ENCODE measurements around the gene ASTN2.

The ASTN2 gene

DNA sequence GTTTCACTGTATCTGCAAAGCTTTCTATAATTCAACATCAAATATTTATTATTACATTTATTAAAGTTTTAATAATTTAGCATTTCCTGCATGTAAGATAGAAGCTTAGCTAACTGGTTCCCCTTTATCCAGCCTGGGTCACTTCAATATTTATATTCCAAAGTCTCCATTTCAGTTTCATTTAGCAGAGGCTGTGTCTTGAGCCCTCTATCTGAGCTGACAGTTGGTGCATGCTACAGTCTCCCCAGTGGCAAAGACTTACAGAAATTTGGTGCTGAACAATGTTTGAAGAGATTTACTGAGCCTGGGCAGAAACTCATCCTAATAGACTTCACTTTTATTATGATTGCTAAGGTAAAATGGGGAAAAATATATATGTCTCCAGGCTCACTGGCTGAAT is 448.7 kb downstream of the ASTN2 start:
- DNase-seq (ENCODE audit: low read depth in 2 of 2): no peak

DNA sequence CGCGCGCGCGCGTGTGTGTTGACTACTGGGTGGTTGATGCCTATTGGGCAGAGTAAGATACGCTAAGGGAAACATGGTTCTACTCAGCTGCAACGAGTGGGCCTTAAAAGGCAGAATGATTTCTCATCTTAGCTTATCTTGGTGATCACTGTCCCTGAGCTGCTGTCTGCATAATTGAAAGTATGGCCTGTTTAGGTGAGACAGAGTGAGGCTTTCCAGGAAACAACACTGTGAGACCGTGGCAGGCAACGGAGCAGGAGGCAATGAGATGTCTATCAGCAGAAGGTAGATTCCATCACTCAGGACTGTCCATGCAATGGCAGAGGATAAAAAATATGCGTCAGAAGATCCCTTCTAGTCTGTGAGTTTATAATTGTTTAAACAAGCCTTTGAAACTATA is 450.6 kb downstream of the ASTN2 start:
- no peak for DNase-seq (ENCODE audit: low read depth in 2 of 2)

DNA sequence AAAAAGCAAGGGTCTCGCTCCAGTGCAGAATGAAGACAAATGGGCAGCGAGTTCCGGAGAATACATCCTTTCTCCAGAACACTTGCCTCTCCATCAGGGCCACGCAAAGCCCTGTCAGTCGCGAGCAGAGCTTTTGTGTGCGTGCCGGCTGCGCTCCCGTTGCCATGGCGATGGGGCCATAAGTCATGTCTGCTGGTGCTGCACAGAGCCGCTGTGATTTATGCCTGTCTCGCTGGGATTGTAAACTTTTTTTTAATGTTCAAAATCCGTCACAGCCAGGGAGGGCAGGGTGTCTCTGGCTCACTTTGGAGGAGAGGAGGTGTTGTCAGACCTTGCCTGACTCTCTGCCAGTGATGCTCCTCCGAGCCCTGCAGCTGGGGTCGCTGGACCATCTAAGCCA is 455.0 kb downstream of the ASTN2 start:
- no peak for DNase-seq (ENCODE audit: low read depth in 2 of 2)

DNA sequence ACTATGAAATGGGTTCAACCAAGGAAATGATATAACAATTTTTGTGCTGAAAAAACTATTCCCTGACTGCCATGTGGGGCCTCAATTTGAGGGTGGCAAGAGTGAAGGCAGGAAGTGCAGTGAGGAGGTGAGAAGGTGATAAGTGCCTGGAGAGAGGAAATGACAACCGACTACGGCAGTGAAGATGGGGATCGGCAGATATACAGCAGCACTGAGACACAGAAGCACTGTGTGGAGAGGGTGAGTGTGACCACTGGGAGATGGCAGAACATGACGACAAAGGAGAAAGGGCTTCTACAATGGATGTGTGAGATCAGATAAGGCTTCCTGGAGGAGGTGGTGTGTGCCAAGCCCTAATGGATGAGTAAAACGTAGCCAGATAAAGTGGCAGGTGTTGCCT is 456.0 kb downstream of the ASTN2 start:
- DNase-seq (ENCODE audit: low read depth in 2 of 2): no peak

DNA sequence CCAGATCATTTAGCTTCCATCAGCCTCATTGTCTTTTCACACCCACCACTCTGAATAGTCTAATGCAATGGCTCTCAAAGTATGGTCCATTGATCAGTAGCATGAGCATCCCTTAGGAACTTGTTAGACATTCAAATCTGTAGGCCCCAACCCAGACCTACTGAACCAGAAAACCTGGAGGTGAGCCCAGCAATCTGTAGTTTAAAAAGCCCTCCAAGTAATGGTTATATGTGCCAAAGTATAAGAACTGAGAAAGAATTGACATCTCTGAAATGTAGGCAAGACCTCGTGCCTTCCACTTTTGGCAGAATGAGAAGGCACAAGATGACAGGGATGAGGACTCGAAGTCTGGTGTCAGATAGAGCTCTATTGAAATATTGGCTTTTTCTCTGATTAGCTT is 460.1 kb downstream of the ASTN2 start:
- DNase-seq (ENCODE audit: low read depth in 2 of 2): no peak

DNA sequence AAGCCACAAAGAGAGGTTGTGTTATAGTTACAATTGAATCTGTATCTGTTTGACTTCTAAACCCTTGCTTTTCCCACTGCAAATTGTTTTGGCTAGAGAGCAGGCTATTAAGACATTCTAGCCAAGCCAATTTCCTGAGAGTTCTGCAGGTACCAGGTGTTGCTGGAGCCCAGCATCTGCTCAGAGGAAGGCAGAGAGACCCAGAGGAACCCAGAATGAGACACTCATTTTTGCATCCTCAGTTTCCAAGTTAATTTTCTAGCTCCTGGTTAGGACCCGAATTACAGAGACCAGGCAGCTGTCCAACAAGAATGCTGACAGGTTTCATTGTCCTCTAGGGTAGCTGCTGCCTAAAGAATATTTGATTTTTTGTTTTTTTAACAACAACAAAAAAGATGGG is 461.6 kb downstream of the ASTN2 start:
- no peak for DNase-seq (ENCODE audit: low read depth in 2 of 2)

DNA sequence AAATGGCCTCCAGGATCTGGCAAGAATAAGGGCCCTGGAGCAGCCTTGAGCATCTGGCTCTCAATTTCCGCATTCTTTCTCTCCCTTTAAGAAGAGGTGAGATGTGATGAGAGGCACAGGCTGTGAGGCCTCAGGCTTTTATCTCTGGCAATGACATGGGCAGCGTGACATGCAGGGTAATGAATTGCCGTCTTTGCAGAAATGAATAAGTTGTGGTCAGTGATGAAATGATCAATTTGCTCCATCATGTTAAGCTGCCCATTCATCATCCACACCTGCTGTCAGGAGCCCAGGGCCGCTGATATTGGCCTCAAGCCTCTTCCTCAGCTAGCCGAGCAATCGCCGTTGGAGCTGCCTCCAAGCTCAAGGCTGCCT is 462.4 kb downstream of the ASTN2 start:
- no peak for DNase-seq (ENCODE audit: low read depth in 2 of 2)

DNA sequence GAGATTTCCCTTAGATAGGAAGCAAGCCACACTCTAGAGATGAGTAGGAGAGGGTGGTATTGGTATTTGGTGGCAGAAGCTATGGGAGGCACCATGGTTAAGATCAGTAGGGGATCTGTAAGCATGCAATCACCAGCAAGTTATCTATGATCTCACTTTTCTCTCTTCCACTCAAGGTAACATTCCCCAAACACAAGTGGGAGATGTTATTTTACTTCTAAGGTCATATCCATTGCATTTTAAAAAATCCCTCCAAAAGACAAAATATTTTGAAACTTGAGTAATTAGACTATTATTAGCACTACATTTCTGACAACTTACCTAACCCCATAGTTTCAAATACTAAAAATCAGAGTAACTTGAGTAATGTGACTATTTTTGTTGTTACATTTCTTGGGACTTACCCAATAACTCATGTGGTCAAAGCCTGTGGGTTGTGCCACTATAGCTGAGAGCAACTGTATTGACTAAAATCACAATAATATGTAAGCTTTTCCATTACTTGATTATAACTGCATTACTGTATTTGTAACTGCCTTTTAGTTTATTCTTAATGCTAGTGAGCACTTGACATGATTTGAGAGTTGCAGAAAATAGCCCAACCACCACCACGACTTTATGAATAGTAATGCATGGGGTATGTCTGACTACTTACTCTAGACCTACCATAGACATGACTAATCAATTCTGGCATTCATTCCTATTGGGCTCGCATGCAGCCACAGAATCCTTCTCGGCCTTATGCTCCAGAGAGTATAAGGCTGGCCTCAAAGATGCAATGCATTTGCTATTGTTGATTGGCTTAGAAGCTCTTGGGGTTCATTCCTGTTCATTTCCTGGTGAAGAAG is 463.0 kb downstream of the ASTN2 start:
- no peak for DNase-seq (ENCODE audit: low read depth in 2 of 2)

DNA sequence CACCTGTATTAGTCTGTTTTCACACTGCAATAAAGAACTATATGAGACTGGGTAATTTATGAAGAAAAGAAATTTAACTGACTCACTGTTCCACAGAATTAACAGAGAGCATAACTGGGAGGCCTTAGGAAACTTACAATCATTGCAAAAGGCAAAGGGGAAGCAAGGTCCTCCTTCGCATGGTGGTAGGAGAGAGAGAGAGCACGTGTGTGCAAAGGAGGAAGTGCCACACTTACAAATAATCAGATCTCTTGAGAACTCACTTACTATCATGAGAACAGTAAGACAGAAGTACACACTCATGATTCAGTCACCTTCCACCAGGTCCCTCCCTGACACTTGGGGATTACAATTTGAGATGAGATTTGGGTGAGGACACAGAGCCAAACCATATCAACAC is 469.0 kb downstream of the ASTN2 start:
- DNase-seq (ENCODE audit: low read depth in 2 of 2): no peak

DNA sequence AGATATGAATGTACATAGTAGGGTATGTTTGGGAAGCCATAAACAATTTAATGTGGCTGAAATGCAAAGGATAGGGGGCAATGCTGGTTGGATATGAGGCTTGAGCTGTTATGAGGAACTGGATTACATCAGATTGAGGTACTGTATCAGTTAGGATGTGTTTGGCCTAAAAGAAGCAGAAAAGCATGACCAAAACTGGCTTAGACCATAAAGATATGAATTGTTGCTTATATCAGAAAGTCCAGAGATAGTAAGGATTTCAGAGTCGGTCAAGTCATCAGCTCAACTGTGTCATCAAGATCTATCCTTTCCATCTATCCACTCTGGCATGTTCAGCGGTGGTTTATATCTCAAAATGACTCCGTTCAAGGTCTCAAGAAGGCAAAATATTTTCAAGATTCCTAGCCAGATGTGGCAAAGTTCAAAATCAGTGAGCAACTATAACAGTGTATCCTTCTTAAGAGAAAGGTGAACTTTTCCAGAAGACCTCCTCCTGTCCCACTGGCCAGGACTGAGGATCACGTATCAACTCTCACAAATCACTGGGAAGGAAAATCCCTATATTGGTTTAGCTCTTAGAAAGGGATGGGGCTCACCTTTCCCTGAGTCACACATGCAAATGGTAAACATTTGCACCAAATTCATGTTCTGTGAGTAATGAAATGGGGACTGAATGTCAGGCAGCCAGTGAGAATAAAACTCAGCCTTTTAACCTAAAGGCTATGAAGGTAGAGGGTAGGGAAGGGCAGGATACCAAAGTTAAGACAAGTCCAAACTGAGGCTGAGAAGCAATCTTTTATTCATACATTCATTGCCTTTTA is 469.9 kb downstream of the ASTN2 start:
- no peak for DNase-seq (ENCODE audit: low read depth in 2 of 2)

DNA sequence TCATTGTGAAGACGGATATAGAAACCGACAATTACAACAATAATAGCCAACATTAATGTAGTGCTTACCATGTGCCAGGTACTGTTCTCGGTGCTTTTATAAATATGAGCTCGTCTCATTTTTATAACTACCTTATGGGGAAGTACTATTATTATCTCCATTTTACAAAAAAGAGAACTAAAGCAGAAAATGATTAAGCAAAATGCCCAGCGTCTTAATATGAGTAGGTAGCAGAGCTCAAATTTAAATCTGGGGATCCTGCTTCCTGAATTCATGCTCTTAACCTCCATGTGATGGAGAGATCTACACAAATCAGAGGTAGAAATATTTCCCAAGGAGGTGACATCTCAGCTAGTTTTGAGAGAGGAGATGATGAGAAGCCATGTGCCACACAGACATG is 470.9 kb downstream of the ASTN2 start:
- no peak for DNase-seq (ENCODE audit: low read depth in 2 of 2)

DNA sequence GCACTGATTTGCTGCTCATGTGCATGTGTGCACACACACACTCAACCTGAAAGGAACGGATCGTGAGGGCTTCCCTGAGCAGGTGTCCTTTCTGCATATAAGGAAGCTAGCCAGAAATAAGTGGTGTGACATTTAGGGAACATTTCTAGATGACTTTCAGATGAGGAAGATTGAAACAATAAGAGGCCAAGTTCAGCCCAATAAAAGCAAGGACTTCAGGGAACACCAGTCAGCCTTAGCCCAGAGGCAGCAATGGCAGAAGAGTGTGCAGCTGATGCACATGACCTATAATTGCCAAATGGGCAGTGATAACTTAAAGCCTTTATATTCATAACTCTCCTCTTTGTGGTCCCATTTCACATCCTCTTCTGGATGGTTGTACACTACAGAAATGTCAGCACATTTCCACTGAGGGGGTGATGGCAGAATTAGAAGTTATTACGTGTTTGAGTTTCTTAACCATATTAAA is 472.2 kb downstream of the ASTN2 start:
- no peak for DNase-seq (ENCODE audit: low read depth in 2 of 2)

DNA sequence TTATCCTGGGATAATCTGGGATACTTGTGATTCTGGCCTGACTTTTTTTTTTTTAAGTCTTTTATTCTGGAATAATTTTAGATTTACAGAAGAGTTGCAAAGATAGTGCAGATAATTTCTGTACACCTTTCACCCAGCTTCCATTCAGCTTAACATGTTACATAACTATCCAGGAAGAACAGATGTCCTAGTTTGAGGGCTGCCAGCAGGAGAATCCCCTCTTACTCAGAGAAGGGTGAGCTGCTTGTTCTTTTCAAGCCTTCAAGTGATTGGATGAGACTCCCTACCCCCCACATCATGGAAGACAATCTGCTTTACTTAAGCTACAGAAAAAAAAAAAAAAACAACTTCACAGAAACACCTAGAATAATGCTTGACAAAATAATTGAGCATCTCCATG is 473.6 kb downstream of the ASTN2 start:
- DNase-seq (ENCODE audit: low read depth in 2 of 2): no peak

DNA sequence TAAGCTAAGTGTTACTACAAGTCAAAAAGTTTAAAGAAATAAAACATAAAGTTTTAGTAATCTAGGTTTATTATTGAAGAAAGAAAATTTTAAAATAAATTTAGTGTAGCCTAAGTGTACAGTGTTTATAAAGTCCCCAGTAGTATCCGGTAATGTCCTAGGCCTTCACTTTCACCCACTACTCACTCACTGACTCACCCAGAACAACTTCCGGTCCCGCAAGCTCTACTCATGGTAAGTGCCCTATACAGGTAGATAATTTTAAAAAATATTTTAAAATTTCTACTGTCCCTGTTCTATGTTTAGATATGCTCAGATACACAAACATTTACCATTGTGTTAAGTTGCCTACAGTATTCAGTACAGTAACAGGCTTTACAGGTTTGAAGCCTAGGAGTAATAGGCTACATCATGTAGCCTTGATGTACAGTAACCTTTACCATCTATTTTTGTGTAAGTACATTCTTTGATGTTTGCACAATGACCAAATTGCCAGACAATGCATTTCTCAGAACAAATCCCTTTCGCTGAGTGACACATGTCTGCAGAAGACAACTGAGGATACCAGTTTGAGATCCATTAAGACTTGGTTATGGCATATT is 474.1 kb downstream of the ASTN2 start:
- no peak for DNase-seq (ENCODE audit: low read depth in 2 of 2)

DNA sequence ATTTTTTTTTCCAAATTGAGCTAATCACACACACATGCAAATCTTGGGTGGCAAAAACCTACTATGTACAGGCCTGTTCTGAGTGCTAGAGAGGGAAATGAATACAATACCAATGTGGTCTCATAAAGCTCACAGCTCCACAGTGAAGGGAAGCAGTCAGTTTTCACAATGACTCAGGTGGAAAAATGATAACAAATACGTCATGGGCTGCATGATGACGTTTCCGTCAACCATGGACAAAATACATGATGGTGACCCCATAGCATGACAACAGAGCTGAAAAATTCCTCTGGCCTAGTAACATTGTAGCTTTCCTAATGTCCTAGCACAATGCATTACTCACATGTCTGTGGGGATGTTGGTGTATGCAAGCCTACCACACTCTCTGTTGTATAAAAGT is 475.2 kb downstream of the ASTN2 start:
- DNase-seq (ENCODE audit: low read depth in 2 of 2): no peak

DNA sequence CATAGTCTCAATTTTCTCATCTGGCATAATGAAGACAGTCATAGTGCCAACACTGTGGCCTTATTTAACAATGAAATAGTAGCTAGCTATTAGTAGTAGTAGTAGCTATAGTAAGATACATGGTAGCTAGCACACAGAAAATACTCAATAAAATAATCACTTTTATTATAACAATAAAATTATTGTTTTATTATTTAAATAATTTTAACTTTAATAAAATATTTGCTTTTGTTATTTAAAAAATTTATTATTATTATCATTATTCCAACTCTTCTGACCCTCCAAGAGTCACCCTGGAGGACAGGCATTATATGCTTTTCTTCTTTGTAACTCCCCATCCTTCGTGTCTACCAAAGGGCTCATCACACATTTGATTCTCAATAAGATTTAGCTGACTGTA is 475.7 kb downstream of the ASTN2 start:
- no peak for DNase-seq (ENCODE audit: low read depth in 2 of 2)

DNA sequence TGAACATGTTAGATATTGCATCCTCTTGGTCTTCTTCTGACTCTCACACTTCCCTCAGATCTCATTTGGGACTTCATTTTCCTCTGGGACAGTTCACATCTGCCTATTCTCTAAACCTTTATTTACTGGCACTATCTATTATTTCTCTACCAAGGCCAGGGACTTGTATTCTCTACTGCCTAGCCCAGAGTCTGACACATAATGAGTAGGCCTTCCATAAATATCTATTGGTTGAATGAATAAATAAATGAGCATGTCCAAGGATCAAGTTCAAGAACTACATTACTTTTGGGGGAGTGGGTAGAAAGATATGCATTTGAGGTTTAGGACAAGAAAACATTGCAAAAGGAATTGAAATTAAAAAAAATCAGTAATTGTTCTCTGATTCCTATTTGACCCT is 477.5 kb downstream of the ASTN2 start:
- no peak for DNase-seq (ENCODE audit: low read depth in 2 of 2)

DNA sequence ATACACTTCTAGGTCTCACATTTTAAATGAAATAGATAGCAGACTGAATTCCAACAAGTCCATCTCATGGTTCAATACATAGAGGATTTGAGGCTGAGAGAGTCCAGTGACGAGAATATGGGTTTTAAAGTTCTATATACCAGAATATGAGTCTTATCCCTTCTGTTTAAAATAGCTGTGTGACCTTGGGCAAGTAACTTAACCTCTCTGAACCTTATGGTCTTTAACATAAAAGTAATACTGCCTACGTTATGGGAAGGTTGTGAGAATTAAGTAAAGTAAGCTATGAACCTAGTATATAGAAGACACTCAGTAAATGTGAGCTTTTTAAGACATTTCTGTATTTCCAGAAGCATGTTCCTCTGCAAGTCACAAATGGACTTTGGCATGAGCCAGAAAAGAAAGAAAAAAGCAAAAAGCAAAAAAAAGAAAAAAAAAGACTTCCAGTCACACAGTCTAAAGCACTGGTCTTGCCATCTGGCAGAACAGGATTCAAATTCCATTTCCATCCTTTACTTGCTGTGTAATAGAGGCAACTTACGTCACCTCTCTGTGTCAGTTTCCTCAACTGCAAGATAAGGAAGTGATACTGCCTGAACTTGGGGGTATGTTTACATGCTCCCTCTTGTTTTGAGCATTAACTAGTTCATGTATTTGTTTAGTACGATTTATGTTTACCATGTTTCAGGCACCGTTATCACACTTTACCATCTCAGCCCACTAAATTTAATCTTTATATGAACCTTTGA is 479.5 kb downstream of the ASTN2 start:
- DNase-seq (ENCODE audit: low read depth in 2 of 2): no peak

DNA sequence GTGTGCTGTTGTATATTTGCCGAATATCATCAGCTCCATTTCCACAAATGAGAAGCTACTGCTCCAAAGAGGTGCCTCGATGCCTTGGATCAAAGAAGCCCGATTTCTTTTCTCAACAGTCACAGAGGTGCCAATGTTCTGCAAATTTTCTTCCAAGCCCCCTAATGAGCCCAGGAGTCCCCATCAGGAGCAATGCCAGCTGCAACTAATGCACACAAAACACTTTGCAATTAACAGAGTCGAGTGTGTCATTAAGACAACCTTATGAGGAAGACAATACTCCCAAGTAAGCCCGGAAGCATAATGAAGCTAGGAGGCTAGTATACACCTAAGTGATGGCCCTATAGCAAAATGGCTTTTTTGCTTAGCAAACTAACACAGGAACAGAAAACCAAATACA is 480.7 kb downstream of the ASTN2 start:
- no peak for DNase-seq (ENCODE audit: low read depth in 2 of 2)

DNA sequence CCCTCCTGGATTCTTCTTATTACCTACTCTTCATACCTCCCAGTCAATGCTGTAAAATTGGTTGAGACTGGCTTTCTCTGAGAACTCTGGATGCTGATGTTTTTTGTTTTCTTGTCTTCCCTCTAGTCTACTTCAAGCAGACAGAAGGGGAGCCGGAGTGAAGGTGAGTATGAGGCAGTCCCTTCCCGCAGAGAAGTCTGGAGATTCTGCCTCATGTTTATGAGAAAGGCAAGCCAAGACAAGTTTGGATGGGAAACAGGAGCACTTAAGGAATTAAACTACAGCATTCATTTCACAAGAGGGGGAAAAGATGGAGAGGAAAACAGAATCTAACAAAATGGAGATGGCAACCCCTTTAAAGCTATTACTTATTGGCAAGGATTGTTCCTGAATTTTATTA is 481.6 kb downstream of the ASTN2 start:
- DNase-seq (ENCODE audit: low read depth in 2 of 2): no peak

DNA sequence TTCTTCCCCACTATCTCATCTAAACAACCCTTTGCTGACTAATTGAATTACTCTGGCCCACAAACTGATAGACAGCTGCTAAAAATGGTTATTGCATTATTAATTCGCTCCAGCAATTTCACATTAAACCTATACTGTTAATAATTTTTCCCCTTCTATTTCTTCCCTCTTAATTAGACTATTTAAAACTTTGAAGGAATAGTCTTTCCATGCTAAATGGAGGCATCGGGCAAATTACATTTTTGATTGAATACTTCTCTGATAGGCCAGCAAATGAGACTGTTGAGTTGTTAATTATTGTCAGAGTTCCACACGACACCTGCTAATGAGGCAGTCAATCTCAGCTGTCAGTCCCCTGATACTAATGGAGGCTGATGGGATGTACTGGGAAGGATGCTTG is 485.2 kb downstream of the ASTN2 start:
- DNase-seq (ENCODE audit: low read depth in 2 of 2): no peak

DNA sequence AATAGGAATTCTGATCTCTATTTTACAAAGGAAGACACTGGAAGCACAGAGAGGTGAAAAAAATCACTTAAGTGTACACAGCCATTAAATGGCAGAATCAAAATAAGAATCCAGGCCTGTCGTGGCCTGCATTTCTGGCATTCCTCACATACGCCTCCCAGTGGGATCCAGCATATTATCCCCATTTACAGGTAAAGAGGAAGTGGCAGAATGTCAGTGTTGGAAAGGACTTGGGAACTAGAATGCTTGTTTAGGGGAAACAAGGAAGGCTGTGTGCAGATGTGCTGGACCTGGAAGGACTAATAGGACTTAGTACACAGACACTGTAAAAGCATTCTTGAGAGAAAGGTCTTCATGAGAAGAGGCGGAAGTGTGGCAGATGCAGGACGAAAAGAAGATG is 486.0 kb downstream of the ASTN2 start:
- no peak for DNase-seq (ENCODE audit: low read depth in 2 of 2)

Data from stimulated activated CD8-positive, alpha-beta memory T cell treated with anti-CD3 and anti-CD28 coated beads, Interleukin-2, amount 100 ng/mL, for 48 hours (primary cell).